GM19035 (cell line): ENCODE data around the gene ARHGAP36.

ENCODE experiments used
- ATAC-seq: cut with Tn5 transposase; IDR thresholded peaks from one replicate; pipeline ENCODE4 v1.9.1; 2021; ENCODE audit not compliant: unreplicated experiment

Gene ARHGAP36

DNA sequence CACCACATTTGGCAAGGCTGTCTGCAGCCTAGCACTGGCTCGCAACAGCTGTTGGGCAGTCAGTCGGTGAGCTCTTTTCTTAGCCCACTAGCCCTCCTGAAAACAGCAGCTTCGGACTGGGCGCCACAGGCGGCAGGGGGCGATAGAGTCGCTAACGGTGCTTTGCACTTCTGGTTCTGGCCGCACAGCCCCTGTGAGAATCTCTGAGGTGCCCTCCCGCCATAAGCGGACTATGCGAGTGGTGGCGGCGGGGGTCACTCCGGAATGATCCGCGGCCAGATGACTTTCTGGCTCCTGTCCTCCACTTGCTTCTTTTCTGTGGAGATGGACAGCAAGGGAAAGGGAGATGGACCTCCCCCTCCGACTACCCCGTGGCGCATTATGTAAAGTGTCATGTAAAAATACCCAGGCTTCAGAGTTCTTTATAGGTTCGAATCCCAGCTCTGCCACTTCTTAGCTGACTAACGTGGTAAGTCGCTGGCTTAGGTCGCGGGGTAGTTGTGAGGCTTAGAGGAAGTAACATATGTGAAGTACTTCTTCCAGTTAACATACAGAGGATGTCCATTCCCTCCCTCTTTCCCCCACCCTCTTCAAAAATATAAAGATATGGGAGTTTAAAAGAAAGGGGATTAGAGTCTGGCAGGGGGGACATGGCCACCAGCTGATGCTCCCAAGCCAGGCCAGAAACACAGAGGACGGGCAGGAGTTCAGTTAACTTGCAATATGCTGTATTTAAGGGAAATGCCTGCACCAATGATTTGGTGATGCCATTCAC, 11.0 kb downstream of the ARHGAP36 start:
- no peak for ATAC-seq

DNA sequence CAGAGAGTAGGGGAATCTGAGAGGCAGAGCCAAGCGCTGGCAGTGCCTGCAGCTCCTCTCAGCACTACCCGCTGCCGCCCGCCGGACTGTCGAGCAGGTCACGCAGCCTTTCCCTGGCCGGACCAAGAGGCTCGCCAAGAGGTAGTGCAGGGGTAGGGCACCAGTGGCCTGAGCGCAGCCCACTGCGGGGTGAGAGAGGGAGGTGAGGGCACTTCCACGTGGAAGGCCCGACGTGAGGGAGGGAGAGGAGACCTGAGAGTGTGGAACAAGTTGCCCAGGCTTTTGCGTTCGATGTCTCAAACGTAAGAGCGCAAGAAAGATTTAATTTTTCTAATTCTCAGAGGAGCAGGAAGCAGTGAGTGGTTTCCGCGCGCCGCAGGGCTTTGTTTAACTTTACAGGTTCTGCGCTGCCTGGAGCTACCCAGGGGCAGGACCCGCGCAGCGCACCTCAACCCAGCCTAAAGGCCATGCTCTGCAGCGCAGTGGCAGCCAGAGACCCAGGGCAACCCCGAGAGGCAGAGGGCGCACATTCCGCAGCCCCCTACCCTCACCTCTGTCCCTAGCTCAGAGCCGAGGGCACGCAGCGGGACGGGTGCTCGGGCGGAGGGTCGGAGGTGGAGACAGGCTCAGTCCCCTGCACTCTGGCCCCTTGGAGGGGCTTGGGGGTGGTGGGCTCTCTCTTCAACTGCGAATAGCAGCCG, 14.9 kb downstream of the ARHGAP36 start:
- ATAC-seq: no peak

GRCh38 chrX:131073607-131074006, 15.5 kb downstream of the ARHGAP36 start:
- no peak for ATAC-seq

GRCh38 chrX:131081772-131082740, 23.9 kb downstream of the ARHGAP36 start:
- no peak for ATAC-seq

DNA sequence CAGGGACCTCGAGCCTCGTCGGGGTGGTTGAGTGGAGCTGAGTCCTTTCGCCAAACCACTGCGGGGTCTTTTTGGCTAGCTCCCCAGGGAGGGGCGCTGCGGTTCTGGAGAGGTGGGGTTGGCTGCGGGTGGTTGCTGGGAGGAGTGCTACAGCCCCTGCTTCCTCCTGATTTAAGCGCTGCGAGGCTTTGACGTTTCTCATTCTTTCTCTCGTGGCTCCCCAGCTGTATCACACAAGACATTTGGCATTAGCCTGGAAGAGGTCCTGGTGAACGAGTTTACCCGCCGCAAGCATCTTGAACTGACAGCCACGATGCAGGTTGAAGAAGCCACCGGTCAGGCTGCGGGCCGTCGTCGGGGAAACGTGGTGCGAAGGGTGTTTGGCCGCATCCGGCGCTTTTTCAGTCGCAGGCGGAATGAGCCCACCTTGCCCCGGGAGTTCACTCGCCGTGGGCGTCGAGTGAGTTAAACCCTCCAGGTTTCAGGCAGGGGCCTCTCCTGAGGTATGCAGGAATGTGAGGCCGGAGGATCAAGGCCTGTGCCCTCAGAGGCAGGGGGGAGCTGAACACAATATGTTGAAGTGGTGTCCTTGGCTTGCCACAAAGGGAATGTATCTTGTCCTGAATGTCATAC, 25.5 kb downstream of the ARHGAP36 start:
- ATAC-seq: no peak

- no peak for ATAC-seq
These were observed 26.0 kb downstream of the ARHGAP36 start for GRCh38 chrX:131084145-131084544.

DNA sequence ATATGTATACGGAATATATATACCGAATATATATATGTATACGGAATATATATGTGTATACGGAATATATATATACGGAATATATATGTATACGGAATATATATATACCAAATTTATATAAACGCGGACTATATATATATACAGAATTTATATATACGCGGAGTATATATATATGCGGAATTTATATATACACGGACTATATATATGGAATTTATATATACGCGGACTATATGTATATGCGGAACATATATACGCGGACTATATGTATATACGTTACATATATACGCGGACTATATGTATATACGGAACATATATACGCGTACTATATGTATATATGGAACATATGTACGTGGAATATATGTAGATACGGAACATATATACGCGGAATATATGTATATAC, 78.6 kb downstream of the ARHGAP36 start:
- no peak for ATAC-seq

DNA sequence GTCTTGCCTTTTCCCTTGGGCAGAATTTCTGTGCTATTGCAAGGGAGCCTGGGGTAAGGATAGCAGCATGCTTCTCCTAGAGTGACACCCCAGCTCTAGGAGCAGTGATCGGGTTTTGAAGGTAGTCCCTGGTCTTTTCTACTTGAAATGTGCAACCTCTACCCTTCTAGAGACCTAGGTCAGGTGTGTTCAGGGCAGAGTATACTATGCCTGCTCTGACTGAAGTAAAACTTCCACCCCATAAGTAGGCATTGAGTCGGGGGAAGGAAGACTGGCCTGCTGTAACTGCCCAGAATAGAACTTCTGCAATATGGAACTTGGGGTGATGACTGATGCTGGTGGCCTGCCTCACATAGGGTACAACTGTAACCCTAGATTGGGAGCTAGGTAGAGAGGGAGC, 80.9 kb downstream of the ARHGAP36 start:
- no peak for ATAC-seq
